ENCODE data around the gene NT5C1A. TPM values are rescaled to one million over a fixed set of nuclear protein-coding genes. Genes with fewer than 3 reads are reported as not detected.

NT5C1A gene
- total RNA-seq, 2 experiments from 2014 or later, result 0.25 TPM; not detected in 1

- Mint-ChIP-seq H3K27ac (no peak overlapping the region), H3K27me3 (peaks cover 36% of the 10 kb centered on the region), H3K9me3 (no peaks in the 10 kb centered on the region), H3K4me1 (ENCODE audit: low read depth) (no peaks in the 10 kb centered on the region), H3K4me3 (no peak overlapping the region), H3K36me3 (ENCODE audit: low read depth) (no peaks in the 10 kb centered on the region)
- ChIA-PET POLR2A (no interaction called here), CTCF (interaction anchor here (0.7 to 3.3 kb wide), 6 partner anchors 12 to 105 kb away, joined by 3 to 14 read pairs (median 8); partner anchors contain the start of gene NT5C1A)
- intact Hi-C loops (cut with micrococcal nuclease), result no loop called here
- no peak for TF ChIP-seq CTCF (IDR thresholded peaks at IDR 0.05)
- DNase-seq, result no peak
- ATAC-seq, result no peak
These were observed 41.6 kb upstream of the NT5C1A start for GRCh38 chr1:39713557-39713956.

GRCh38 chr1:39711966-39712340 lies 40.0 kb upstream of the NT5C1A start:
- H3K4me1 Mint-ChIP-seq (ENCODE audit: low read depth), result no peaks in the 10 kb centered on the region
- TF ChIP-seq CTCF (IDR thresholded peaks at IDR 0.05), result no peak
- DNase-seq (no peak), ATAC-seq (no peak)
- POLR2A ChIA-PET, result no interaction called here
- H3K4me3 Mint-ChIP-seq, result no peak overlapping the region
- no peak overlapping the region for H3K27ac Mint-ChIP-seq
- no peaks in the 10 kb centered on the region for H3K36me3 Mint-ChIP-seq (ENCODE audit: low read depth)
- intact Hi-C loops (cut with micrococcal nuclease), result no loop called here
- CTCF ChIA-PET, result interaction anchor here (0.6 to 3.3 kb wide), 6 partner anchors 10 to 133 kb away, joined by 3 to 14 read pairs (median 8); partner anchors contain the start of gene NT5C1A
- H3K27me3 Mint-ChIP-seq, result peaks cover 23% of the 10 kb centered on the region
- H3K9me3 Mint-ChIP-seq, result no peaks in the 10 kb centered on the region

GRCh38 chr1:39711104-39711965 lies 39.4 kb upstream of the NT5C1A start:
- DNase-seq (no peak), ATAC-seq (no peak)
- ChIA-PET CTCF (interaction anchor here (0.6 to 3.3 kb wide), 8 partner anchors 9 to 551 kb away, joined by 3 to 12 read pairs (median 6); partner anchors contain the start of gene NT5C1A), POLR2A (no interaction called here)
- no peak for TF ChIP-seq CTCF (IDR thresholded peaks at IDR 0.05)
- intact Hi-C loops (cut with micrococcal nuclease), result no loop called here
- Mint-ChIP-seq H3K27ac (no peak overlapping the region), H3K36me3 (ENCODE audit: low read depth) (no peaks in the 10 kb centered on the region), H3K4me1 (ENCODE audit: low read depth) (no peaks in the 10 kb centered on the region), H3K27me3 (peaks cover 18% of the 10 kb centered on the region), H3K4me3 (no peak overlapping the region), H3K9me3 (no peaks in the 10 kb centered on the region)

- no peak overlapping the region for H3K4me3 Mint-ChIP-seq
- H3K27me3 Mint-ChIP-seq, result peaks cover 6% of the 10 kb centered on the region
- H3K36me3 Mint-ChIP-seq (ENCODE audit: low read depth), result no peaks in the 10 kb centered on the region
- CTCF ChIA-PET, result interaction anchor here (1.3 kb wide), 1 partner anchor 50 kb away, joined by 5 read pairs; no protein-coding TSS in a partner anchor
- no peak overlapping the region for H3K27ac Mint-ChIP-seq
- POLR2A ChIA-PET, result no interaction called here
- intact Hi-C loops (cut with micrococcal nuclease), result no loop called here
- ATAC-seq (no peak), DNase-seq (no peak)
- H3K9me3 Mint-ChIP-seq, result no peaks in the 10 kb centered on the region
- H3K4me1 Mint-ChIP-seq (ENCODE audit: low read depth), result no peaks in the 10 kb centered on the region
- TF ChIP-seq CTCF (IDR thresholded peaks at IDR 0.05), result no peak
These were observed 35.6 kb upstream of the NT5C1A start for GRCh38 chr1:39707506-39707905.

GRCh38 chr1:39704757-39705156 lies 32.9 kb upstream of the NT5C1A start:
- no peaks in the 10 kb centered on the region for H3K4me1 Mint-ChIP-seq (ENCODE audit: low read depth)
- no peaks in the 10 kb centered on the region for H3K36me3 Mint-ChIP-seq (ENCODE audit: low read depth)
- ATAC-seq, result no peak
- H3K27me3 Mint-ChIP-seq, result peaks cover 16% of the 10 kb centered on the region
- ChIA-PET CTCF (interaction anchor here (1.4 to 1.5 kb wide), 2 partner anchors 47 to 98 kb away, joined by 3 to 5 read pairs; no protein-coding TSS in a partner anchor), POLR2A (no interaction called here)
- H3K27ac Mint-ChIP-seq, result no peak overlapping the region
- no peak for DNase-seq
- intact Hi-C loops (cut with micrococcal nuclease), result no loop called here
- no peaks in the 10 kb centered on the region for H3K9me3 Mint-ChIP-seq
- no peak overlapping the region for H3K4me3 Mint-ChIP-seq
- TF ChIP-seq CTCF (IDR thresholded peaks at IDR 0.05), result no peak
